NCI-H345 treated with DMSO at 0.1 percent for 48 hours (cell line): ENCODE measurements around the gene MAP3K8.
"Not testable (repeated sequence)": the region's sequence is repeated elsewhere in the genome, so short reads cannot be mapped to it uniquely, and the experiment has no call there.

Source experiments
- DNase-seq: peaks from one replicate; lab custom pipeline; 2025; ENCODE audit not compliant: unreplicated experiment; lab: John Stamatoyannopoulos, UW

The MAP3K8 gene

GRCh38 chr10:30445711-30446110 lies 11.7 kb downstream of the MAP3K8 start:
- no peak for DNase-seq

GRCh38 chr10:30447125-30447799 lies 13.3 kb downstream of the MAP3K8 start:
- DNase-seq, result no peak

- DNase-seq, result no peak
Measured at GRCh38 chr10:30448092-30448491, 14.1 kb downstream of the MAP3K8 start.

GRCh38 chr10:30453764-30454527 lies 20.0 kb downstream of the MAP3K8 start:
- no peak for DNase-seq

- no peak for DNase-seq
Measured at GRCh38 chr10:30454744-30455510, 20.9 kb downstream of the MAP3K8 start.

GRCh38 chr10:30455816-30456215 lies 21.8 kb downstream of the MAP3K8 start:
- DNase-seq, result no peak

GRCh38 chr10:30456266-30456665 lies 22.3 kb downstream of the MAP3K8 start:
- DNase-seq, result no peak

- DNase-seq, result no peak
Measured at GRCh38 chr10:30459283-30459682, 25.3 kb downstream of the MAP3K8 start.

- DNase-seq, result no peak
Measured at GRCh38 chr10:30460121-30460520, 26.1 kb downstream of the MAP3K8 start.

- no peak for DNase-seq
Measured at GRCh38 chr10:30462513-30462912, 28.5 kb downstream of the MAP3K8 start.

GRCh38 chr10:30463944-30464451 lies 30.0 kb downstream of the MAP3K8 start:
- no peak for DNase-seq

GRCh38 chr10:30464675-30465074 lies 30.7 kb downstream of the MAP3K8 start:
- no peak for DNase-seq

- no peak for DNase-seq
Measured at GRCh38 chr10:30466445-30466844, 32.5 kb downstream of the MAP3K8 start.

GRCh38 chr10:30467651-30468338 lies 33.8 kb downstream of the MAP3K8 start:
- DNase-seq, result no peak

- no peak for DNase-seq
Measured at GRCh38 chr10:30472414-30473155, 38.6 kb downstream of the MAP3K8 start.

- DNase-seq, result not testable (repeated sequence)
Measured at GRCh38 chr10:30475515-30475914, 41.5 kb downstream of the MAP3K8 start.

- DNase-seq, result no peak
Measured at GRCh38 chr10:30476511-30477155, 42.6 kb downstream of the MAP3K8 start.

GRCh38 chr10:30479513-30479912 lies 45.5 kb downstream of the MAP3K8 start:
- DNase-seq, result not testable (repeated sequence)

GRCh38 chr10:30481603-30482002 lies 47.6 kb downstream of the MAP3K8 start:
- no peak for DNase-seq

- no peak for DNase-seq
Measured at GRCh38 chr10:30488316-30488715, 54.3 kb downstream of the MAP3K8 start.
